Erythroblast (primary cell): ENCODE data around the gene KRT77.

Experiments
- DNase-seq, 2 experiments: peaks; one replicate each; lab custom pipeline; 2025; lab: John Stamatoyannopoulos, UW
- GATA1 ChIP-seq: IDR thresholded peaks from 2 replicates; pipeline ENCODE4 v1.6.1; 2011; ENCODE audit warnings: low read depth, mild to moderate bottlenecking, control low read depth, low read length, moderate library complexity
- POLR2A ChIP-seq: IDR thresholded peaks from 2 replicates; pipeline ENCODE4 v1.6.1; 2011; ENCODE audit warnings: mild to moderate bottlenecking, low read length

KRT77 gene

GRCh38 chr12:52735816-52736632, 32.7 kb upstream of the KRT77 start:
- TF ChIP-seq POLR2A, result no peak
- no peak for TF ChIP-seq GATA1
- no peak for DNase-seq

- TF ChIP-seq POLR2A (no peak), GATA1 (no peak)
- DNase-seq, result no peak
Observed at GRCh38 chr12:52735106-52735505, 31.8 kb upstream of the KRT77 start.

DNA sequence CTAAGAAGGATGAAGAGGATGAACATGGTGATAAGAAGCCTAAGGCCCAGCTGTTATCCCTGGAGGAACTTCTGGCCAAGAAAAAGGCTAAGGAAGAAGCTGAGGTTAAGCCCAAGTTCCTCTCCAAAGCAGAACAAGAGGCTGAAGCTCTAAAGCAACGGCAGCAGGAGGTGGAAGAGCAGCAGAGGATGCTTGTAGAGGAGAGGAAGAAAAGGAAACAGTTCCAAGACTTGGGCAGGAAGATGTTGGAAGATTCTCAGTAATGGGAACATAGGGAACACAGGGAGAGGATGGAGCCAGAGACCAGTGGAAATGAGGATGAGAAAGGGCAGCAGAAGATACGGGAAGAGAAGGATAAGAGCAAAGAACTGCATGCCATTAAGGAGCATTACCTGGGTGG, 27.5 kb upstream of the KRT77 start:
- TF ChIP-seq POLR2A (no peak), GATA1 (no peak)
- DNase-seq, result no peak

- no peak for TF ChIP-seq GATA1
- no peak for TF ChIP-seq POLR2A
- no peak for DNase-seq
Observed at GRCh38 chr12:52730383-52730782, 27.1 kb upstream of the KRT77 start.

- DNase-seq, result no peak
- TF ChIP-seq GATA1, result no peak
- TF ChIP-seq POLR2A, result no peak
Observed at GRCh38 chr12:52729147-52729546, 25.8 kb upstream of the KRT77 start.

DNA sequence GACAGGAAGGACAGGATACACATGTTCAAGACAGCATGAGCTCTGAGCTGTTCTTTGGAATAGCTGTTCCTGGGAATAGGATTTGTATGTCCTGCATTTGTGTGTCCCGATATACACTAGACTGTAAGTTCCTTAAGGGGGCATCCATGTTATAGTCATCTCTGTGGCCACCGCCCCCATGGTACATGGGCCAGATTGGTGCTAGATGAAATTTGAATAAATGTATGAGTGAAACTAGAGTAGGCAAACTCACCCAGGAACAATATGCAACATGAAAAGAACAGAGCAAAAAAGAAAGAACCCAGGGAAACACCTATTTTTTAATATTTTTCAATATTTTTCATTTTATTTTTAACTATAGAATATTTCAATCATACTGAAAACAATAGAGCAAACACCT, 25.1 kb upstream of the KRT77 start:
- TF ChIP-seq GATA1, result no peak
- no peak for TF ChIP-seq POLR2A
- no peak for DNase-seq

DNA sequence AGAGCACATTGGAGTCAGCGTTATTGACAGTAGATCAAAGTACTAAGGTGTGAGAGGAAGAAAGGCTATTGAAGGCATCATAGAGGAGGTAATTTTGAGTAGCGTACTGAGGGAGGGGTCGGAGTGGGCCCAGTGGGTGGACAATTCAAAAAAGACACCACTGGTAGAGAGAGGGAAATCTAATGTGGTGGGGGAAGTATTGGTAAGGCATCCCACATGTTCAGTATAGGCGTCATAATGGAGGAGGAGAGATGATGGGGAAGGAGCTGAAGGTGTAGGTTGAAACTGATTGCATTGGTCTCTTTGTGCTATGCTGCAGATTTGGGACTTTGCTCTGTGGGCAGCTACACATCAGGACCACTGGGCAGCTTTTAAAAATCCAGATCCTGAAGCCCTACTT, 23.7 kb upstream of the KRT77 start:
- no peak for DNase-seq
- TF ChIP-seq POLR2A, result no peak
- no peak for TF ChIP-seq GATA1

GRCh38 chr12:52726451-52726850, 23.1 kb upstream of the KRT77 start:
- no peak for DNase-seq
- no peak for TF ChIP-seq POLR2A
- no peak for TF ChIP-seq GATA1

- TF ChIP-seq GATA1 (no peak), POLR2A (no peak)
- no peak for DNase-seq
Observed at GRCh38 chr12:52724384-52724783, 21.1 kb upstream of the KRT77 start.

- DNase-seq, result no peak
- no peak for TF ChIP-seq POLR2A
- TF ChIP-seq GATA1, result no peak
Observed at GRCh38 chr12:52722680-52723079, 19.4 kb upstream of the KRT77 start.

GRCh38 chr12:52721838-52722470, 18.6 kb upstream of the KRT77 start:
- TF ChIP-seq POLR2A (no peak), GATA1 (no peak)
- no peak for DNase-seq

DNA sequence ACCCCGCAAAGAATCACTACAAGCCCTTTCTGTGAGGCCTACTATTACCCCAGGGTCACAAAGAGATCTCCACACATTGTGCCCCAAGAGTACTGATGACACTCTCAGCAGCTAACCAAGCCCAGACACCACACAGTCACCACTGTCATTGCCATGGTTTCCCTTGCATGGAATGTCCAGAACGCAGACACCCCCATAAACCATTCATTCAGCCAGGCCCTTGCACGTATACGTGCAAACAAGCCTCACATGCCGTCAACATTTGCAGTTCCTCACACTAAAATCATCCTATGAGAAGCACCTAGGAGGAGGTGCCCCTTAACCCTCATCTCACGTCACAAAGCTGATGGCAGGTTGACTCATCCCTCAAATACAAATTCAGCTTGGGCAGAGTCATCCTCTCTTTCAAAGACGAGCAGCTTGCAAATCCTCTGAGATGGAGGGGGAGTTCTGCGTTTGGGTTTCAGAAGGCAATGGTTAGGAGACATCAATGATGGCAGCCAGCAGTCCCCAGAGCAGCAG, 17.1 kb upstream of the KRT77 start:
- DNase-seq, result no peak
- TF ChIP-seq POLR2A, result no peak

DNA sequence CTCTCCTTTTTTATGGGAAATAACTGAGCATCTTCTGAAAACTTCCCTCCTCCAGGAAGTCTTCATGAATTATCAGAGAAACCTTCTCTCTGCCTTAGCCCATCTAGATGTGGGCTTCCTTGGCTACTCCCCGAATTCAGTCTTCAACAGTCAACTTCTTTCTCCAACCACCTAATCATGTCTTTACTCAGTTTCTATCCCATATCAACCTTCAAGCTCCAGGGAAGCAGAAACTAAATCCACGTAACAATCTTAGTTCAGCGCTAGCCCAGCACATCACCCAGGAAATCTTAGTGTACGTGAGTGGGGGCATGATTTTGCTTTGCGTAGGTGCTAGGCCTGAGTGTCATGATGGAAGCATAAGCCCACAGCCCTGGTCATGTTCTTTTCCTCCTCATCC, 12.7 kb upstream of the KRT77 start:
- TF ChIP-seq GATA1 (no peak), POLR2A (no peak)
- no peak for DNase-seq

- peak in 1 of 2 experiments; percentile 24 for DNase-seq
- no peak for TF ChIP-seq GATA1
- TF ChIP-seq POLR2A, result no peak
Observed at GRCh38 chr12:52715416-52715815, 12.1 kb upstream of the KRT77 start.

GRCh38 chr12:52714887-52715281, 11.6 kb upstream of the KRT77 start:
- TF ChIP-seq POLR2A, result no peak
- TF ChIP-seq GATA1, result no peak
- DNase-seq, result no peak
